ENCODE measurements around the gene TRA2B.

The TRA2B gene

DNA sequence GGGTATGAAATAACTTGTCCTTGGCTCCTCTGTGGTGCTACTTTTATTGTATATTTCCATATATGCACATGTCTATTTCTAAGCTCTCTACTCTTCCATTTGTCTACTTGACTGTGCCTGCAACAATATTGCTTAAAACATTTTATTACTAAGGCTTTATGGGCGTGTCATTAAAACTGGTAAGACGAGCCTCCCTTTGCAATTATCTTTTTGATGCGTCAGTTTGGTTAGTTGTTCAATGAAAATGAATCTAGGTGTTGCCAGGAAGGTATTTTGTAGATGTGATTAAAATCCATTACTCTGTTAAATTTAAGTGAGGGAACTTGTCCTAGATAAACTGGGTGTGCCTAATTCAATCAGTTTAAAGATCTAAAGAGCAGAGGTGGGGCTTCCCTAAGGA, 12.9 kb upstream of the TRA2B start:
- no peak for DNase-seq

DNA sequence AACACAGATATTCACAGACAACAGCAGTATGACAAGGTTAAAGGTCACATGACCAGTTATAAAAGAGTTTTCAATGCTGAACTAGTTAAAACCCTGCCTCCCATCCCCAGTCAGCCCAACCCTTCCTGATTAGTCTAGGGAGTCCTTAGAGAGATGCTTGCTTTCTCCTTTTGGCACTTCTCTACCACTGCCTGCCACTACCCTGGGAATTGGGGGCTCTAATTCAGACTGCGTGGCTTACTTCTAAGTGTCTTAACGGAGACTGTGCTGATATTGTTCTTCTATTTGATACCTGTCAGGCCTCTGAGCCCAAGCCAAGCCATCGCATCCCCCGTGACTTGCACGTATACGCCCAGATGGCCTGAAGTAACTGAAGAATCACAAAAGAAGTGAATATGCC, 11.7 kb upstream of the TRA2B start:
- no peak for DNase-seq

DNA sequence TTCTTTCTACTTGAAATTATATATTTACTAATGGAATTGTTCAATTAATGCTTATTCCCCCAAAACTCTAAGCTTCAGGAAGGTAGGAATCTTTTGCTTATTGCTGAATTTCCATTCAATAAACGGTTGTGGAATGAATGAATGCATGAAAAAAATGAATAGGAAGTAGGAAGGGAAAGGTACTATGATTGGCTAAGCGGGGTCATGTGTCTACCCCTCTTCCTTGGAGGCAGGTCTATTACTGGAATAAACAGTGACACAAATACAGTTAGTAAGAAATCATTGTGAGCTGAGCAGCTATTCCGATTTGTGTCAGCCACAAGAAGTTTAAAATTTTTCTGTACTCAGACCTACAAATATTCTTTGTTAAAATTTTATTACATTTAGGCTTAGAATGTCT, 10.5 kb upstream of the TRA2B start:
- DNase-seq = no peak

DNA sequence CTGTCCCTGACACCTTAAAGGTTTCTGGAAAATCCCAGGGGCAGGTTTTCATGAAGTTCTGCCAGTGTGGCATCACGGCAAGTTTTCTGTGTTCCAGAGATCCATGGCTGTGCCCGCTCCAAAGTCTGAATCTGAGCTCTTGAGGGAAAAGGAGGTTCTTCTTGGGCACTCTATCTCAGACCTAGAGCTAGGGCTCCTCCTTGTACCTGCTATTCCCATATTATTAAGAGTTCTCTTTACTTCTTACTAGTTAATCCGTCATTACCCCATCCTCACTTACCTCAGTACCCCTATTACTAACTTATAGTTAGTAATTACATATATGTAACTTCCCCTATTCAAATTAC, 5.9 kb upstream of the TRA2B start:
- no peak for DNase-seq

DNA sequence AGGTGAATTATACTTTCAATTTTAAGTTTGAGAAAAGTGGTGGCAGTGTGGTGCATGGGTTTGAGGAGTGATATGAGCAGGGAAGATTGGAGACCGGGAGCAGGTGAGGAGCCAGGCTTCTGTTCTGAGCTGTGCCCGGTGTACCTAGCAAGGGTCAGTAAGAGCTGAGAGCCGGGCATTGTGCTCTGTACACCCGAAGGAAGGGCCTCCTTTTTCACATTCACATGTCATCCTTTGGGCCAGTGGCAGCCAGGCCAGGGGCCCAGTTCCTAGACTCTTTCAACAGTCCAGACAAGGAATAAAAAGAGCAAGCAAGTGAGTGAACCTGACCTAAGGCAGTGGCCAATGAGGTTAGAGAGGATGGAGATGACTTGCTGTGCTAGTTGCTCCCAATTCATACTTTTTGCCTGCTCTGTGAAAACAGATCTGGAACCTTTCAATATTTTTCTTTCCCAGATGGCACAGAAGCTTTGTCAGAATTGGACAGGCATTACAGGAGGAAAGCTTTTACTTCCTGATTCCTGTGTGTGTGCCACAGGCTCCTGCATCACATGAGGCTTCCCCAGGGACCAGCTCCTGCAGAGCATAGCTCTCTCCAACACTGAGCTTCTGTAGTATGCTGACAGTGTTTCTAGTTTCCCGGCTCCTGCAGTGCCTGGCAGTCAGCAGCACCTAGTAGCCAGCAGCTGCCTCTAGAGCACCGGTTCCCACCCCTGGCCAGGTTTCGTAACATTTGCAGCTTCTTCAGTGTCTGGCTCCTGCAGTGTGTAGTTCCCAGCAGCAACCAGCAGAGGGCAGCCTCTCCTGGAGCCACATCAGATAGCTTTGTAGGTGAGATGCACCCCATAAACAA, 5.3 kb upstream of the TRA2B start:
- peak; percentile 88 to 89 for DNase-seq

DNA sequence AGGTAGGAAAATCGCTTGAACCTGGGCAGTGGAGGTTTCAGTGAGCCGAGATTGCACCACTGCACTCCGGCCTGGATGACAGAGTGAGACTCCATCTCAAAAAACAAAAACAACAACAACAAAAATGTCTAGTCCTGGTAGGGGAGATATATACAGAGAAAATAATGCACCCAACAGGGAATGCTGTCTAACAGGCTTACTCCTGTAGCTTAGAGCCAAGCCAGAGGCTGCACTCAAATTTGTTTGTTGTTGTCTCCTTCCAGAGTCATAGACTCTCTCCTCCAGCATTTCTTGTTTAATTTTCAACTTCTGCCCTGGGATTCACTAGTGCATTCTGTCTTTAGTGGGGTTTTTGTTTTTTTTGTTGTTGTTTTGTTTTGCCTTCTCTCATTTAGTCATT, 4.6 kb upstream of the TRA2B start:
- DNase-seq = no peak

DNA sequence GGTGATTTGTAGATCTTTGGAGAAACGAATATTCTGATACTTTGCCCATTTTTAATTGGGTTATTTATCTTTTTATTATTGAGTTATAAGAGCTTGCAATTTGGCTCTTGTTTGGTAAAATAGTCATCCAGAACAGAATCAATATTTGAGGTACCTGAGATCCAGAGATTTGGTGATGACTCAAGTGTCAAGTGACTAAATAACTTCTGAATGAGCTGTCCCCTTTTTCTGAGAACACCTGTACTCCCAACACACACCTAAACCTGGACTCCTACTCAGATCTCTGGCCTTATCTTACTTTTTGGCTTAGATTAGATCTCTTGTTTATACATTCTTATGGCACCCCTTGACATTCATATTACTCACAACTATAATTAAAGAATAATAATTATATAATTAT, 3.1 kb upstream of the TRA2B start:
- DNase-seq = no peak

DNA sequence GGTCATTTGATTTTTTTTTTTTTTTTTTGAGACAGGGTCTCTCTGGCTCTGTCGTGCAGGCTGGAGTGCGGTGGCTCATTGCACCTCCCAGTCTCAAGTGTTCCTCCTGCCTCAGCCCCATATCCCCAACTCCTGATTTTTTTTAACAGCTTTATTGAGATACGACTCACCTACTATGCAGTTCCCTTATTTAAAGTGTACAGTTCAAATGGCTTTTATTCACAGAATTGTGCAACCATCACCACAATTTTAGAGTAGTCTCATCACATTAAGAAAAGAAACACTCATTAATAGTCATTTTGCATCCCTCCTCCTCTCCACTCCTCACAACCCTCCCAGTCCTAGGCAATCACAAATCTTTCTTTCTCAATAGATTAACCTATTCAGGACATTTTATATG, 1.9 kb upstream of the TRA2B start:
- no peak for DNase-seq

DNA sequence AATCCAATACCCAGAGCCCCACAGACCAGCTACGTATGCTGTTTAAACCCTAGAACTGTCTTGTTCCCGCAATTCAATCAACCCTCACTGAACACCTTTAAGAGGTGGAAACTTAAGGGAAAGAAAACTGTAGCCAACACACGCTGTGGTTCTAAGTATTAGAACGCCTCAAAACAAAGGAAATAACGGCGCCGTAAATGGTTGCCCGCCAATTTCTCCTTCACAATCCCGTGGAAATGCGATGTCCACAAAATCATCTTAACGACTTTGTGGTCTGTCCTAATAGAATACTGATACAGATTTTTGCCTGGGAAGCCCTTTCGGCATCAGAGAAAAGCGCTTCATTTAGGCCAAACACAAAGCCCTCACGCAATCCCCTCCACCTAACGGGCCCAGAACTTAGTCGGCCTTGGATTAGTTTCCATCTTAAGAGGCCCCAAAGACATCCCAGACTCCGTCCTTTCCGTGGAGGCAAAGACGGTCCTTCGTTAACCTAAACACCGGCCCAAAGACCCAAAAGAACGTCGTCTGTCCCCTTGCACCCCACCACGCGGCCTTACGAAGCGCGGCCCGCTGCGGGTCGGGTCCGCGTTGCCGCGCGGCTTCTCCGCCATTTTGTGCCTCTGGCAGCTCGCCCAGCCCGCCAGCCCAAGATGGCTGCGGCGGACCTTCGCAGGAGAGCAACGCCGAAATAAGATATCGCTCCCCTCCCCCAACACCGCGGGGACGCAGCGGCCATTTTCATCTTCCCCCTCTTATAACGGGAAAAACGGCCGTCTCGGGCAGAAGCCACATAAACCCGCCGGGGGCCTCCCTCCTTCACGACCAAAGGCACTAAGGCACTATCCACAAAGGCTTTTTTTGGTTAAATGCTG, 763 bp downstream of the TRA2B start:
- DNase-seq = peak; percentile 87 to 91

DNA sequence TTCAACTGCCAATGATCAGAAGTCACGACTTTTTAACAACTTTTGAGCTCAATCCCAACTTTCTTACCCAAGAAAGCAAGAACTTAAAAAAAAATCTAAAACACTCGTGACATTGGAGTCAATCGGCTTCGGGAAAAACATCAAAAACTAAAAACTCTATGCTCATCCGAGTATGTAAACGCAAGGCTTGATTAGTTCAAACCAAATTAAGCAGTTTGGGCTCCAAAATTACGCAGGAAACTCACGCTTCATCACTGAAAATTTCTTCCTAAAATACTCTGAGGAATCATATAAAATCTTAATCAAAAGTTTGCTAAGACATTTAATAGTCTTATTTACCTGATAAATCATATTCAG, 1.6 kb downstream of the TRA2B start:
- DNase-seq = no peak

DNA sequence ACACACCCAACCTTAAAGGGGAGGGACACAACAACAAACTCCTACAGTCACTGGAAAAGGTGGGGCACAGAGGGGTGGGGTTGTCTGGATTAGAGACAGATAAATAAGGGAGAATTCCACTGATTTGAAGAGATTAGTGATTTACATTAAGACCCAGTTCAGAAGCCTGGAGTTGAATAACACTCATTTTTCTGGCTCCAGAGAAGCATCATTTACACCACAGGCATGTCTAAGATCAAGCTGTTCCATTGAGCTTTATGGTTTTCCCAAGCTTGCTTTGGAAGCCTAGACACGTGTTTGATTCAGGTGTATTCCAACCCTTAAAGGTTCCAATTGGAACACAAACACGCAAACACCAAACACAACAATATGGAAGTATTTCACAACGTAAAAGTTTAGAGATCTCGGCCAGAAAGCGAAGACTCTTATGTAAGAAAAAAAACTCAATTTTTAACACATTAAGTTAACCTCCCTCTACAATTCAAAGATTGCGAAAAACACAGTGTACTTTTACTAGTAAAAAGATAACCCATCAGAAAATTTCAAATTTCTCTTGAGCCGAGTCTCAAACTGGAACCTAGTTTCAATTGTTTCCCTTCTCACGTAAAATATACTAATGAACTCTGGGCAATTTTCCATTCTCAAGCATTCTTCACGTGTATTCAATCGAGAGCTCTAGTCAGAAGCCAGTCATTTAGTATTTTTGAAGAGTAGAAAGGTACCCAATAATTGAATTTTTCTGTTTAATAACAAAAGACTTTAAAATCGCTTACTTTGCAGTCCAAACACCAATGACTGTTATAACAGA, 2.1 kb downstream of the TRA2B start:
- no peak for DNase-seq

DNA sequence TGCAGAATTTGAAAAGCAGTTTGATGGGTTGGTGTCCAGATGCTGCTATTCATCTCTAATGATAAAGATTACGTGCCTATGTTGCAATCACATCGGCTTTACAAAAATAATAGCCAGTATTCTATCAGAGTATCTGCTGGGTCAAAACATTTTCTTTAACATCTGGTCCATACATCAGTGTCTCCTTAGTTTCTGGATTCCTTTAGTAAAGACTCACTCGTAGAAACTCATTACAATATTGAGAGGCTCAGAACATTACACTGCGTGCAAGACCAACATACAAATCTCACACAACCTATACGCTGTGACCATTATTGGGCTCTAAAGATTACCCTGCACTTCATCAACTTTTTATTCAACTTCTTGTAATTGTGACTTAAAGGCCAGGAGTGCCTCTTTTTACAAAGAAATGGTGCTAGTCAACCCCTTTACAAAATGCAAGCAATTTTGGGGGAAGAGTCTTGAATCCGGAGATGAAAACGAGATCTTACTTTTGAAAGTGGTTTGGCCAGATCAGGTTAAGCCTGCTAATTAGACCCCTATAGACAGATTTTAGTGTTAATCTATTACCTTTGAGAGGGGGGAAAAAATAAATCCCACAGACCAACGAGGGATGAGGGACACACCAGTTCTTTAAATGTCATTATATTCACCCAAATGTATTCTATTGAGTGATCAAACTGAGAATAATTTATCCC, 2.9 kb downstream of the TRA2B start:
- DNase-seq = no peak

DNA sequence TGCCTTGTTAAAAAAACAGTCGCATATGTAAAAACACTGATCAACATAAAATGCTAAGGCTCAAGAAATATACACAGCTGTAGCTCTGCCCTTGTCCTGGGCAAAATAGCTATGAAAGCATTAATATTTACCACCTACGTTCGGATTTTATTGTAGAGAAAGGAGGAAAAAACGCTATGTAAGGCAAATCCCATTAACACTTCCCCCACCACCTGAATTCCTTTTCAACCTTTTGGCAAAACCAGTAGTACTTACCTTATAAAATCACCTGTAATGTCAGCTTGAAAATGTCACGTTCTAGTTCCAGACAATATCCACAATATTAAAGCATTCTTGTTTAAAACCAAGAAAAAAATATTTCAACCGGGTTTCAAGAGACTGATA, 3.6 kb downstream of the TRA2B start:
- DNase-seq = no peak

DNA sequence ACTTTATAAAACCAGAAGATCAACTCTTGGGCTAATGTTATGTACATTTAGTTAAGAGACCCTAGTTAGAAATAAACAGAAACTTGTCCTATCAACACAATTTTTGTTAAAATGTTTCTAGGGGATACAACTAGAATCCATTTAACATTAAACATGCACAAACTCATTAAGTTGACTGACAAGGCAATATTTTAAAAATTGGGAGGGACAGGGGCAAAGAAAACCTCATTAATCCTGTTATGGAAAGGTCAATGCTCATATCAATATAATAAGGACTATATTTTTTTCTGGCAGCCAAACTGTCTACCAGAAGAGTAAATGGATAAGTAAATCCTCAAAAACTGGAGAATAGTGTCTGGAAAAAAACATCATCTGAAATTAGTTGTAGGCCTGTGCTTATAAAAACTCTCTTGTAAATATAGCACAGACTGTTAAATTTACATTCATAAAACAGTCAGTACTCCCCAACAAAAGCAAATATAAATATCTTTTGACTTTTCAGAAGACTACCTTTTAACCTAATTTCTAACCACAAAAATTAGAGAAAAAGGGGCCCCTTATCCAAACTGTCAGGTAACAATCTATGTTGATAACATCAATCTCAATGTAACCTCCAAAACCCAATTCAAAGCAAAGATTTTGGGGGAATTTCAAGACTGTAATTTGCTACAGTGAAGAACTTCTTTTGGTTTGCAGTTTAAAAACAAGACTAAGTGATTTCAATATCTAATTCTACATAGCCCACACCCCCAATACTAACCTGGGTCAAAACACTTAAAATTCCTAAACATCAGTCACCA, 4.2 kb downstream of the TRA2B start:
- no peak for DNase-seq

DNA sequence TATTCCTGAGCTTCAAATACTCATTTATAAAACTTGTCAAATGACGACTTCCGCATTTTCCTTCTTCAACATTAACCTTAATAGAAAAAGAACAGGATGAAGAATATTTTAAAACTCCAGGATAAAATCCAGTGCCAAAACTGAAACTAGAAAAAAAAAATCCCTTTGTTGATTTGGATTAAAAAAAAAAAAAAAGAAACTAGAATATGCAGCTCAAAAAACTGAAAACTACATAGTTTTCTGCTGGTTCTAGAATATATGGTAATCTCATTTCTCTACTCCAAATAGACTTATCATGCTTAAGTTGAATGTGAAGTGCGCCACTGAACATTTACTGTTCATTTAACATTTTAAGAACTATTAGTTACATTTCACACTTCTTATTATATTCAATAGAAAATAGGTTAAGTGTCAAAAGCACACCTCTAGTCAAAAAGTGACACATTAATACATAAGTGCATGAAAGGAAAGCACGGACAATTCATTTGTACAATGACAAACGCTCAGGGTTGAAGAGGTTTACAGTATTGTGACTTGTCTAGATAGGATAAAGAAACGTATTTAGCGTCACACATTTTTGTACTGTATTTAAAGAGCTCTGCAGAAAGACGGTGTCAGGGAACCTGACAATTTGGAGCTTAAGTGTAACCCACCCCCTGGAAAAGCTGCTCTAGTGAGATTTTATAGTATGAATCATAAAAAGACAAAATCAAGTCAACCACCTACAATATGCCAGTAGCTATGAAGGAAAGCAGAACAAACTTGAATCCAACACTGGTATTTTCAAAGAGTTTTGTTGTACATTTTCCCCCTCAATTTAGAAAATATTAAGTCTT, 5.8 kb downstream of the TRA2B start:
- DNase-seq = no peak

DNA sequence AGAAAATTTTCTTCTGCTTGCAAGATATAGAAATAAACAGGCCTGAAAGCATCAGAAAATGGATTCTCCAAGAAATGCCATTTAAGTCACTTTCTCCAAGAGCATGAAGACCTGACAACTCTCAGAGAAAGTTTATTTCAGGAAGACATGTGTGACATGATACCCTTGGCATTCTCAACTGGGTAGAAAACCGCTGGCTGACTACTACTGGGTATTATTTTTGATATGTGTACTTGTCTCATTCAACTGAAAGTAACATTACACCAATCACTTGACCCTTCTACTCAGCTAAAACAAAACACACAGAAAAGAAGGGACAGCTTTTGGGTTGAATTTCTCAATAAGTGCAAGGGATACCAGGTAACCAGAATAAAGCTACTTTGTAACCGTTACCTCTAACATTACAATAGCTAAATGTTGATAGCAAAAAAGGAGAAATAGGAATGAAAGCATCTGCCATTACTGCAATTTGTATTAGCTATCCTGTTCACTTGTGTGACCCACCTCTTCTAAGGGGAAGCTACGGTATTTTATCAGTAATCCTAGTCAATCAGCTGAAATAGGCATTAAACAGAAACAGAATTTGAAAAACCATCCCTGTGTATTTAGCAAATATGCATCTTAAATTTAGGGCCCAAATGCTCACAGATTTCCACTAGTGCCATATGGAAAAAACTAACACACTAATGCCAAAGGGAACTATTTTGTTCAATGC, 7.3 kb downstream of the TRA2B start:
- no peak for DNase-seq

DNA sequence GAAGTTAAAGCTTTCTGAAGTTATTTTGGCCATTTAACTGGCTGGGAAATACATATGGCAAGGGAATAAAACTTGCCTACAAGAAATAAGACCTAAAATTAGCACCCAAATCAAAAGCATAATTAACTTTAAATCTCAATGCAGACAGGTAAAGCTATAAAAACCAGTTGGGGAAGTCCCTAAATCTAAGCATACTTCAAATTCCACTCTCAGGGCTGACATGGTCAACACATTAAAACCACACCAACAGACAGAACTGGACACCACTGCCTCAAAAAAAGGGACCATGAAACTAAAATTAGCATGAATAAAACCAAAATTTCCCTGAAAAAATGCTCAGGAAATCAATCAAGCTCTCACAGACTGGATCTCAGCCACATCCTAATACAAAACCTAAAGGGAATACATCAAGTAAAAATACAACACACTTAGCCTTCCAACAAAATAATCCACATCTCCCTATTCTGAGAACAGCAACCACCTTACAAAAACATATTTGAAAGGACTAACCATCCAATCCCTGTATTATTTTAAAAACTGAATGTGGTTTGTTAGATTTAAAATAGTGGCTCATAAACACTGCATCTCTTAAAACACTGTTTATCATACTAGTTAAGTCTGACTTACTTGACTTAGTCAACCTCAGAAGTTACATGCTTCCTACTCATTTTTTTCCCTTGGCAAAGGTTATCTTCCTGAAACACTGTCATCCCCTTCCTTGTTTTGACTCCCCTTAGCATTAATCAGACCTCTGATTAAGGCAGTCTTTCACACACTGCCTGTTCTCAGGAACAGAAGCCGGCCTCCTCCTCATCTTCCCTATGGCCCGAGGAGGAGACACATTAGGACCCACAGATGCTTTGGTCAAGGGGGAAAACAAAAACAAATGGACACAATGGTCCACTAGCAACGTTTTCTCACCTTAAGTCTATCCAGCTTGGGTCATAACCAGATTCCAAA, 8.3 kb downstream of the TRA2B start:
- DNase-seq = peak in 1 of 2 donors; percentile 42

DNA sequence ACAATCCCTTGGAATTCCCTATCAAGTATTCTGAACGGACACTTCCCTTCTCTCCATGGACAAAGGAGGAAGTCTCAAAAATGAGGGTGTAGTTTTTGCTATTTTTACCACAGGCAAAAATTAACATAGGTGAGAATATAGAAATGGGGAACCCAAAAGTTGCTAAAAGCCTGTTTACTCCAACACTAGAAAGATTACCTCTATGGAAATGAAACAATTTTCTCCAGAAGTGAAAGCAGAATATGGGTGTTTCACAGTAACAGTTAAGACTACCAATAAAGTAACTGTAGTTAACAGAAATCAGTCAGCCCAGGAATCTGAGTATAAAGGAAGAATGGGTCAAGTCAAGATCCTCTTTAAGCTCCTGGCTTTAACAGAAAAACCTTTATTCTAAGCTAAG, 9.3 kb downstream of the TRA2B start:
- DNase-seq = peak in 1 of 2 donors; percentile 47
